MM.1S (cell line): ENCODE results near the gene ARCN1.

Source experiments
- CTCF ChIP-seq: fragments of 300-600 bp; sonication (generic); IDR thresholded peaks from 2 replicates; pipeline ENCODE4 v1.5.1; 2016; ENCODE audit warnings: antibody characterized with exemption, low read length, mixed read lengths
- EZH2 ChIP-seq: fragments of 300-600 bp; sonication (generic); optimal IDR thresholded peaks from 2 replicates; pipeline ENCODE3; 2017; ENCODE audit warnings: low read depth, mild to moderate bottlenecking, antibody characterized with exemption, low read length, mixed read lengths
- EZH2phosphoT487 ChIP-seq: fragments of 300-600 bp; sonication (generic); IDR thresholded peaks from 2 replicates; pipeline ENCODE4 v1.6.1; 2018; ENCODE audit warnings: antibody characterized with exemption, low read length

GRCh38 chr11:118649941-118650340 lies 77.7 kb downstream of the ARCN1 start:
- no peak for TF ChIP-seq CTCF
- TF ChIP-seq EZH2, result no peak
- TF ChIP-seq EZH2phosphoT487, result no peak
